Measurements from ENCODE around the gene APLF. TPM values are rescaled to one million over a fixed set of nuclear protein-coding genes. Genes with fewer than 3 reads are reported as not detected.

APLF gene
- total and polyA plus RNA-seq, 10 of the 15 experiments (the other 5 are each of a cell fraction or from before 2014, with no cell fraction given): 0.66 to 2.8 (median 1.8) TPM

- Histone ChIP-seq H3K4me3 (no peak overlapping the region), H3K4me1 (ENCODE audit: control insufficient read depth, insufficient read depth, low read length) (peaks cover 36% of the 10 kb centered on the region), H3K9ac (ENCODE audit: control insufficient read depth, insufficient read depth, low read length) (no peak overlapping the region), H4K20me1 (ENCODE audit: control insufficient read depth, insufficient read depth) (no peaks in the 10 kb centered on the region), H2AFZ (ENCODE audit: control insufficient read depth, low read depth, low read length) (peak overlapping the region; percentile 1; the same call in 1 of the 2 replicates), H3K36me3 (ENCODE audit: control insufficient read depth in 2 of 2, insufficient read depth in 2 of 2, low read length in 1 of 2) (no peaks in the 10 kb centered on the region), H3K9me3 (replicated peaks; ENCODE audit: control insufficient read depth, insufficient read depth, low read length) (peaks cover 2% of the 10 kb centered on the region; the same call in 1 of the 3 replicates), H3K79me2 (ENCODE audit: control insufficient read depth, insufficient read depth, low read length) (no peaks in the 10 kb centered on the region), H3K27ac (ENCODE audit: control insufficient read depth, insufficient read depth) (no peak overlapping the region), H3K4me2 (ENCODE audit: control insufficient read depth, insufficient read depth) (peak overlapping the region; percentile 7; the same call in 1 of the 2 replicates), H3K27me3 (replicated peaks in 1 of 2; ENCODE audit: control insufficient read depth in 2 of 2, insufficient read depth in 2 of 2, low read length in 1 of 2) (no peaks in the 10 kb centered on the region; a peak in 1 of 4 replicates)
- FAIRE-seq (no peak), DNase-seq (ENCODE audit: low read depth, low spot score) (no peak), ATAC-seq (peak; percentile 76)
- no TSS peak for BruUV-seq (replicated peaks)
- 70% methylated on average over 3 of the region's 3 CpGs for WGBS (ENCODE audit: insufficient coverage, insufficient replicate concordance, low lambda C conversion rate, missing lambda C conversion rate)
- ChIA-PET POLR2A (interaction anchor here (0.8 to 10.7 kb wide), 4 partner anchors 8 to 53 kb away, joined by 3 to 70 read pairs (median 3); no protein-coding TSS in a partner anchor), SMC1A (ENCODE audit: uncharacterized antibody, unreplicated experiment) (interaction anchor here (2.8 to 11.3 kb wide), 4 partner anchors 9 to 32 kb away, joined by 10 to 207 read pairs (median 152); no protein-coding TSS in a partner anchor), CTCF (interaction anchor here (0.8 to 9.7 kb wide), 3 partner anchors 22 to 34 kb away, joined by 3 to 87 read pairs (median 3); no protein-coding TSS in a partner anchor), RAD21 (ENCODE audit: unreplicated experiment) (interaction anchor here (0.8 to 9.8 kb wide), 8 partner anchors 8 to 47 kb away, joined by 3 to 147 read pairs (median 4); no protein-coding TSS in a partner anchor)
- intact Hi-C loops (cut with micrococcal nuclease; ENCODE audit: unreplicated experiment): no loop called here
- in situ Hi-C loops (cut with MboI): no loop called here
- no peak for TF ChIP-seq ASH2L (IDR thresholded peaks at IDR 0.05; ENCODE audit: borderline replicate concordance, low read depth)
- TF ChIP-seq POLR2A (IDR thresholded peaks at IDR 0.05; ENCODE audit: low read depth, low read length): no peak
- no peak for TF ChIP-seq JUND (IDR thresholded peaks at IDR 0.05; ENCODE audit: low read depth, low read length)
- TF ChIP-seq NR2F1 (conservative IDR thresholded peaks at IDR 0.05): 0 out of 2 replicates have a peak, but pooled peaks have one; percentile 29
- no peak for TF ChIP-seq RBBP5 (conservative IDR thresholded peaks at IDR 0.05)
- TF ChIP-seq, protein P1, sequence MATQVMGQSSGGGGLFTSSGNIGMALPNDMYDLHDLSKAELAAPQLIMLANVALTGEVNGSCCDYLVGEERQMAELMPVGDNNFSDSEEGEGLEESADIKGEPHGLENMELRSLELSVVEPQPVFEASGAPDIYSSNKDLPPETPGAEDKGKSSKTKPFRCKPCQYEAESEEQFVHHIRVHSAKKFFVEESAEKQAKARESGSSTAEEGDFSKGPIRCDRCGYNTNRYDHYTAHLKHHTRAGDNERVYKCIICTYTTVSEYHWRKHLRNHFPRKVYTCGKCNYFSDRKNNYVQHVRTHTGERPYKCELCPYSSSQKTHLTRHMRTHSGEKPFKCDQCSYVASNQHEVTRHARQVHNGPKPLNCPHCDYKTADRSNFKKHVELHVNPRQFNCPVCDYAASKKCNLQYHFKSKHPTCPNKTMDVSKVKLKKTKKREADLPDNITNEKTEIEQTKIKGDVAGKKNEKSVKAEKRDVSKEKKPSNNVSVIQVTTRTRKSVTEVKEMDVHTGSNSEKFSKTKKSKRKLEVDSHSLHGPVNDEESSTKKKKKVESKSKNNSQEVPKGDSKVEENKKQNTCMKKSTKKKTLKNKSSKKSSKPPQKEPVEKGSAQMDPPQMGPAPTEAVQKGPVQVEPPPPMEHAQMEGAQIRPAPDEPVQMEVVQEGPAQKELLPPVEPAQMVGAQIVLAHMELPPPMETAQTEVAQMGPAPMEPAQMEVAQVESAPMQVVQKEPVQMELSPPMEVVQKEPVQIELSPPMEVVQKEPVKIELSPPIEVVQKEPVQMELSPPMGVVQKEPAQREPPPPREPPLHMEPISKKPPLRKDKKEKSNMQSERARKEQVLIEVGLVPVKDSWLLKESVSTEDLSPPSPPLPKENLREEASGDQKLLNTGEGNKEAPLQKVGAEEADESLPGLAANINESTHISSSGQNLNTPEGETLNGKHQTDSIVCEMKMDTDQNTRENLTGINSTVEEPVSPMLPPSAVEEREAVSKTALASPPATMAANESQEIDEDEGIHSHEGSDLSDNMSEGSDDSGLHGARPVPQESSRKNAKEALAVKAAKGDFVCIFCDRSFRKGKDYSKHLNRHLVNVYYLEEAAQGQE (IDR thresholded peaks at IDR 0.05; ENCODE audit: low read depth, low read length): no peak
- no peak for TF ChIP-seq POU2F2 (IDR thresholded peaks at IDR 0.05; ENCODE audit: borderline replicate concordance, low read depth, low read length)
- no peak for TF ChIP-seq ZNF207 (IDR thresholded peaks at IDR 0.05; ENCODE audit: borderline replicate concordance)
- no peak for TF ChIP-seq BCLAF1 (IDR thresholded peaks at IDR 0.05)
- TF ChIP-seq, protein P2, sequence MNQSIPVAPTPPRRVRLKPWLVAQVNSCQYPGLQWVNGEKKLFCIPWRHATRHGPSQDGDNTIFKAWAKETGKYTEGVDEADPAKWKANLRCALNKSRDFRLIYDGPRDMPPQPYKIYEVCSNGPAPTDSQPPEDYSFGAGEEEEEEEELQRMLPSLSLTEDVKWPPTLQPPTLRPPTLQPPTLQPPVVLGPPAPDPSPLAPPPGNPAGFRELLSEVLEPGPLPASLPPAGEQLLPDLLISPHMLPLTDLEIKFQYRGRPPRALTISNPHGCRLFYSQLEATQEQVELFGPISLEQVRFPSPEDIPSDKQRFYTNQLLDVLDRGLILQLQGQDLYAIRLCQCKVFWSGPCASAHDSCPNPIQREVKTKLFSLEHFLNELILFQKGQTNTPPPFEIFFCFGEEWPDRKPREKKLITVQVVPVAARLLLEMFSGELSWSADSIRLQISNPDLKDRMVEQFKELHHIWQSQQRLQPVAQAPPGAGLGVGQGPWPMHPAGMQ (IDR thresholded peaks at IDR 0.05; ENCODE audit: borderline replicate concordance): no peak
- peak; percentile 20; the same call in 1 of the 2 replicates for TF ChIP-seq RUNX3 (IDR thresholded peaks at IDR 0.05; ENCODE audit: low read length)
- TF ChIP-seq, protein P3, sequence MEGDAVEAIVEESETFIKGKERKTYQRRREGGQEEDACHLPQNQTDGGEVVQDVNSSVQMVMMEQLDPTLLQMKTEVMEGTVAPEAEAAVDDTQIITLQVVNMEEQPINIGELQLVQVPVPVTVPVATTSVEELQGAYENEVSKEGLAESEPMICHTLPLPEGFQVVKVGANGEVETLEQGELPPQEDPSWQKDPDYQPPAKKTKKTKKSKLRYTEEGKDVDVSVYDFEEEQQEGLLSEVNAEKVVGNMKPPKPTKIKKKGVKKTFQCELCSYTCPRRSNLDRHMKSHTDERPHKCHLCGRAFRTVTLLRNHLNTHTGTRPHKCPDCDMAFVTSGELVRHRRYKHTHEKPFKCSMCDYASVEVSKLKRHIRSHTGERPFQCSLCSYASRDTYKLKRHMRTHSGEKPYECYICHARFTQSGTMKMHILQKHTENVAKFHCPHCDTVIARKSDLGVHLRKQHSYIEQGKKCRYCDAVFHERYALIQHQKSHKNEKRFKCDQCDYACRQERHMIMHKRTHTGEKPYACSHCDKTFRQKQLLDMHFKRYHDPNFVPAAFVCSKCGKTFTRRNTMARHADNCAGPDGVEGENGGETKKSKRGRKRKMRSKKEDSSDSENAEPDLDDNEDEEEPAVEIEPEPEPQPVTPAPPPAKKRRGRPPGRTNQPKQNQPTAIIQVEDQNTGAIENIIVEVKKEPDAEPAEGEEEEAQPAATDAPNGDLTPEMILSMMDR (IDR thresholded peaks at IDR 0.05 in 2 of 3, conservative IDR thresholded peaks at IDR 0.05 in 1 of 3; ENCODE audit: control insufficient read depth in 2 of 3, extremely low read depth in 1 of 3, insufficient read depth in 1 of 3, low read depth in 3 of 3, low read length in 3 of 3): peak in 2 of 3 experiments; percentile 15 to 23; a peak in 1 of 6 replicates
- no peak for TF ChIP-seq STAT1 (conservative IDR thresholded peaks at IDR 0.05)
- no peak for TF ChIP-seq KAT2A (conservative IDR thresholded peaks at IDR 0.05; ENCODE audit: control insufficient read depth, low read depth, low read length)
- no peak for TF ChIP-seq ZNF622 (IDR thresholded peaks at IDR 0.05)
Measured at GRCh38 chr2:68418855-68419254, 48.5 kb upstream of the APLF start.

Measured in GM12878 (cell line).